Measurements from ENCODE around the gene RBMS3. TPM values are rescaled to one million over a fixed set of nuclear protein-coding genes. Genes with fewer than 3 reads are reported as not detected.

The RBMS3 gene
- total RNA-seq, 1 donor from 2014 or later: 58.5 TPM

GRCh38 chr3:29255854-29256696 lies 24.8 kb upstream of the RBMS3 start:
- ATAC-seq (no peak), DNase-seq (no peak)
- Histone ChIP-seq H3K4me3 (no peak overlapping the region), H3K27me3 (ENCODE audit: low read depth) (no peaks in the 10 kb centered on the region), H3K4me1 (no peaks in the 10 kb centered on the region), H3K9me3 (no peaks in the 10 kb centered on the region), H3K27ac (no peak overlapping the region), H3K36me3 (no peaks in the 10 kb centered on the region)
- intact Hi-C loops (cut with DNase I): no loop called here
- TF ChIP-seq CTCF (IDR thresholded peaks at IDR 0.05): no peak

- H3K4me1 ChIP-seq: no peaks in the 10 kb centered on the region
- H3K27me3 ChIP-seq (ENCODE audit: low read depth): no peaks in the 10 kb centered on the region
- no peak for TF ChIP-seq CTCF (IDR thresholded peaks at IDR 0.05)
- H3K27ac ChIP-seq: no peak overlapping the region
- ATAC-seq (no peak), DNase-seq (no peak)
- no peak overlapping the region for H3K4me3 ChIP-seq
- H3K36me3 ChIP-seq: no peaks in the 10 kb centered on the region
- H3K9me3 ChIP-seq: no peaks in the 10 kb centered on the region
- intact Hi-C loops (cut with DNase I): no loop called here
These were observed 22.7 kb upstream of the RBMS3 start for GRCh38 chr3:29258161-29258560.

DNA sequence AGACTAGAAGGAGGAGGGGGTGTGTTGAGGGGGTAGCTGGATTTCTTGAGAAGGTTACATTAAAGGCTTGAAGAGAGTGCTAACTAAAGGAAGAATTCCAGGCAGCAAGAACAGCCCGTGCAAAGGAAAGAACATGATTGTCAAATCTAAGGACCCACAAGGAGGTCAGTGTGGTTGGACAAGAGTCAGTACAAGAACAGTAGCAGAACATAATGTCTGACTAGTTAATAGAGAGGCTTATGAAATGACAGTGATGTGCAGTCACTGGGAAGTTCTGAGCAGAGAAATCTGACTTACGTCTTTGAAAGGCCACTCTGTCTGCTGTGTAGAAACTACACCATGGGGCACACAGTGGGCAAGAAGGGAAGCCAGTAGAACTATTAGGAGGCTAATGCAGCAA lies 19.8 kb upstream of the RBMS3 start:
- Histone ChIP-seq H3K36me3 (no peaks in the 10 kb centered on the region), H3K9me3 (no peaks in the 10 kb centered on the region), H3K4me3 (no peak overlapping the region), H3K4me1 (no peaks in the 10 kb centered on the region), H3K27ac (no peak overlapping the region), H3K27me3 (ENCODE audit: low read depth) (no peaks in the 10 kb centered on the region)
- TF ChIP-seq CTCF (IDR thresholded peaks at IDR 0.05): no peak
- ATAC-seq (no peak), DNase-seq (no peak)
- intact Hi-C loops (cut with DNase I): no loop called here

- H3K27ac ChIP-seq: no peak overlapping the region
- DNase-seq (no peak), ATAC-seq (no peak)
- no peaks in the 10 kb centered on the region for H3K9me3 ChIP-seq
- intact Hi-C loops (cut with DNase I): no loop called here
- H3K4me3 ChIP-seq: no peak overlapping the region
- H3K4me1 ChIP-seq: no peaks in the 10 kb centered on the region
- H3K27me3 ChIP-seq (ENCODE audit: low read depth): no peaks in the 10 kb centered on the region
- no peak for TF ChIP-seq CTCF (IDR thresholded peaks at IDR 0.05)
- no peaks in the 10 kb centered on the region for H3K36me3 ChIP-seq
These were observed 17.4 kb upstream of the RBMS3 start for GRCh38 chr3:29263476-29263875.

GRCh38 chr3:29265509-29266072 lies 15.3 kb upstream of the RBMS3 start:
- no peak overlapping the region for H3K4me3 ChIP-seq
- no peak for TF ChIP-seq CTCF (IDR thresholded peaks at IDR 0.05)
- no peaks in the 10 kb centered on the region for H3K27me3 ChIP-seq (ENCODE audit: low read depth)
- intact Hi-C loops (cut with DNase I): no loop called here
- no peak for DNase-seq
- H3K9me3 ChIP-seq: no peaks in the 10 kb centered on the region
- no peak overlapping the region for H3K27ac ChIP-seq
- ATAC-seq: no peak
- H3K4me1 ChIP-seq: no peaks in the 10 kb centered on the region
- H3K36me3 ChIP-seq: no peaks in the 10 kb centered on the region

All from lower lobe of right lung (tissue), 2 donors.